Activated CD8-positive, alpha-beta T cell treated with anti-CD3 and anti-CD28 coated beads for 36 hours (primary cell): Measurements from ENCODE around the gene TXNDC2. TPM values are rescaled to one million over a fixed set of nuclear protein-coding genes. Genes with fewer than 3 reads are reported as not detected.

ENCODE experiments used
- ATAC-seq: fragments of 200-7000 bp; cut with Tn5 transposase; one replicate; pipeline ENCODE4 v1.10.0; 2021; ENCODE audit warnings: mild to moderate bottlenecking, moderate library complexity
- CTCF ChIA-PET: fragments of 350-600 bp; sonication (Branson Sonifier 250); formaldehyde crosslinking; loops from one replicate; lab custom pipeline; 2021; ENCODE audit warnings: antibody characterized with exemption; lab: Charles Lee
- POLR2A ChIA-PET: fragments of 350-600 bp; sonication (Branson Sonifier 250); formaldehyde crosslinking; loops from one replicate; lab custom pipeline; 2021; ENCODE audit warnings: antibody characterized with exemption; lab: Charles Lee
- DNase-seq: peaks from one replicate; pipeline ENCODE4 v3.0.0-alpha.2; 2020
- H3K27ac Mint-ChIP-seq: one replicate; pipeline ENCODE4 v1.8.0; 2021; ENCODE audit warnings: mild to moderate bottlenecking, mixed read lengths
- H3K27me3 Mint-ChIP-seq: one replicate; pipeline ENCODE4 v1.8.0; 2021; ENCODE audit warnings: mixed read lengths
- H3K36me3 Mint-ChIP-seq: one replicate; pipeline ENCODE4 v1.8.0; 2021; ENCODE audit warnings: low read depth, mixed read lengths
- H3K4me1 Mint-ChIP-seq: one replicate; pipeline ENCODE4 v1.8.0; 2021; ENCODE audit warnings: low read depth, mixed read lengths
- H3K4me3 Mint-ChIP-seq: one replicate; pipeline ENCODE4 v1.8.0; 2021; ENCODE audit warnings: mild to moderate bottlenecking, moderate library complexity, mixed read lengths
- H3K9me3 Mint-ChIP-seq: one replicate; pipeline ENCODE4 v1.8.0; 2021; ENCODE audit warnings: mixed read lengths
- CTCF ChIP-seq: fragments of 200-600 bp; IDR thresholded peaks from one replicate; pipeline ENCODE4 v1.8.0; 2022; ENCODE audit warnings: antibody characterized with exemption, mild to moderate bottlenecking
- intact Hi-C: fragments of 100-400 bp; cut with micrococcal nuclease; formaldehyde crosslinking; loops from one replicate; pipeline ENCODE4 v1.10.0; 2022
- total RNA-seq, 2 experiments: library from RNA; stranded (reverse); gene quantifications; one replicate each; pipeline ENCODE4 v1.2.3, GENCODE V29; 2021

The TXNDC2 gene
- total RNA-seq, 2 experiments from 2014 or later = not detected

DNA sequence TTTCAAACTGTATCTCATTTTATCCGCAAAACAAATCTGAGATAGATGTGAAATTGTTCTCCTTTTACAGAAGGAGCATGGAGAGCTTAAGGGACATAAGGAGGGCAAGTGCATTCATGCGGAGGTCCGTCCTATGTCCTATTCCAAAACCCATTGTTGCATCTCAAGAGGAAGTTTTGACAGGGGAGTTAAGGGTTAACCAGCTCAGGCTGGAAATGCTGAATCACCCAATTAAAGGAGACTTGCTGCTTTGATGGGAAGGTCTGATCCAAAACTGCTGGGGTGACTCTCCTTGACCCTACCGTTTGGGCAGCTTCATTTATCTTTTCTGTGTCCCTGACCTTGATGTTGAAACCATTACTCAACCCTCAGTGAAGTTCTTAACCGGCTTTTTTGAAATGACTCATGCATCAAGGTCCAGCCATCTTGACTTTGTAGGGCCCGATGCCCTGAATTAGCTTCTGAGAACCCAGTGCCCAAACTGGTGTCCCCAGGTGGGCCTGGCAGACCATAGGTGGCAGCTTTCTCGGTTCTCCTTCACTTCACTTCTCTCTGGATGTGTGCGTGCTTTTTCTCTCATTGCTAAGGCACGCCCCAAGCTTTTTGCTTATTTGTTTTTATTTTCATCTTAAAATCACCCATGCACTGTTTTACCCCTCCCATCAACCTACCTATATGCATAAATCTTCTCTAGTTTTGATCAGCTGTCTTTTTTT, 15.9 kb upstream of the TXNDC2 start:
- intact Hi-C loops = no loop called here

DNA sequence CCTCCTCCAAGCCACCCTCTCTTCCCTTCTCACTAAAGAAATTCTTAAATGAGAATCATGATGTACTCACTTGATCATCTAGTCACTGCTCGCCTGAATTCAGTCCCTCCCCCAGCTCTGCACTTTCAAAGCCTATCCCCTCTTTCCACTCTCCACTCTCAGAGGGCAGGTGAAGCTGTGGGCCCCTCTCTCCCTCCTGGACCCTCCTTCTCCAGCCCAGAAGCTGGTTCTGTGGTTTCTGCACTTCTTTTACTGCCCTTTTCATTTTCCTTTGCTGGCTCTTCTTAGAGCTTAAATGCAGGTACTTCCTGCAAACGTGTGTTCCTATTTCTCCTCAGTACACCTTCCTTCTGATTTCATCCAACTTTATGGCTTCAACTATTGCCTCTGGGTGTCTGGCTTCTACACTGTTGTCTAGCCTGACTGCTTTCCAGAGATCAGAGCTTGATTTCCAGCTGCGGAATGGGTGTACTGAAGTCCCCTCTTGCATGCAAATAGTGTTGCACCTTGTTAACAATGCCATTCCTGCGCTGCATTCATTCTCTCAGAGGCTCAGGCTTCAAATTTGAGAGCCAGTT, 15.3 kb upstream of the TXNDC2 start:
- CTCF ChIA-PET = interaction anchor here (1.3 kb wide), 1 partner anchor 35 kb away, joined by 3 read pairs; no protein-coding TSS in a partner anchor
- no peak for TF ChIP-seq CTCF

More for the DNA sequence above, 15.9 kb upstream of the TXNDC2 start:
- H3K4me3 Mint-ChIP-seq = no peak overlapping the region
- no peaks in the 10 kb centered on the region for H3K36me3 Mint-ChIP-seq
- ATAC-seq (peak; percentile 27), DNase-seq (no peak)
- ChIA-PET CTCF (interaction anchor here (1.3 kb wide), 1 partner anchor 36 kb away, joined by 3 read pairs; no protein-coding TSS in a partner anchor), POLR2A (no interaction called here)
- no peak overlapping the region for H3K27ac Mint-ChIP-seq
- no peak for TF ChIP-seq CTCF
- H3K4me1 Mint-ChIP-seq = no peaks in the 10 kb centered on the region
- H3K9me3 Mint-ChIP-seq = peaks cover 16% of the 10 kb centered on the region
- H3K27me3 Mint-ChIP-seq = peaks cover 8% of the 10 kb centered on the region

DNA sequence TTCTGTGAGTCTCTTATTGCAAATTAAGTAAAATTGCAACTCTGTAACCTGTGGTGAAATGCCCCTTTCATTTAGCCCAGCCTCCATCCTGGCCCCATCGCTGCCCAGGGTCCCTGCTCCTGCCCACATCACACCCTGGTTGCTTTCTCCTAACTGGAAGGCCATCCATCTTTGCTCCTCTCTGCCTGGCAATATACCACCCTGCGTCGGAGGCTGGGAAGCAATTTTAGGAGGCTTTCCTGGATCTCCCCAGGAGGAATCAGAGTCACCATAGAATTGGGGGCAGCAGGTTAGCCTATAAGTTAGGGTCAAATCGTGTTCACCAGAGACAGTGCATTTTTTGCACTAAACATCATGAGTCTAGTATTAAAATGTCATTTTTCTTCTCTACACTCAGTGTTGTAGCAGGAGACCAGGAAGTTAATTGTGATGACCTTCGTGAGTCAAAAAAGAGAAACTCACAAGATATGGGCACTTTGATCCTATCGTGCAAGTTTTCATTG, 14.5 kb upstream of the TXNDC2 start:
- Mint-ChIP-seq H3K27ac (no peak overlapping the region), H3K36me3 (no peaks in the 10 kb centered on the region), H3K4me3 (no peak overlapping the region), H3K9me3 (peaks cover 6% of the 10 kb centered on the region), H3K27me3 (peaks cover 12% of the 10 kb centered on the region), H3K4me1 (peaks cover under 1% of the 10 kb centered on the region)
- DNase-seq (no peak), ATAC-seq (no peak)
- CTCF ChIA-PET = interaction anchor here (1.3 kb wide), 1 partner anchor 34 kb away, joined by 3 read pairs; no protein-coding TSS in a partner anchor
- intact Hi-C loops = no loop called here
- TF ChIP-seq CTCF = no peak
- POLR2A ChIA-PET = no interaction called here

More for the DNA sequence above, 15.3 kb upstream of the TXNDC2 start:
- H3K27ac Mint-ChIP-seq = no peak overlapping the region
- POLR2A ChIA-PET = no interaction called here
- no peak overlapping the region for H3K4me3 Mint-ChIP-seq
- H3K27me3 Mint-ChIP-seq = peaks cover 10% of the 10 kb centered on the region
- H3K9me3 Mint-ChIP-seq = peaks cover 13% of the 10 kb centered on the region
- no peaks in the 10 kb centered on the region for H3K36me3 Mint-ChIP-seq
- DNase-seq (no peak), ATAC-seq (no peak)
- H3K4me1 Mint-ChIP-seq = no peaks in the 10 kb centered on the region
- intact Hi-C loops = no loop called here

GRCh38 chr18:9872823-9873222, 12.9 kb upstream of the TXNDC2 start:
- DNase-seq = no peak
- H3K27ac Mint-ChIP-seq = no peak overlapping the region
- peaks cover 14% of the 10 kb centered on the region for H3K27me3 Mint-ChIP-seq
- CTCF ChIA-PET = no interaction called here
- no peak for ATAC-seq
- intact Hi-C loops = no loop called here
- no peaks in the 10 kb centered on the region for H3K36me3 Mint-ChIP-seq
- no peak overlapping the region for H3K4me3 Mint-ChIP-seq
- peaks cover 11% of the 10 kb centered on the region for H3K4me1 Mint-ChIP-seq
- POLR2A ChIA-PET = no interaction called here
- no peaks in the 10 kb centered on the region for H3K9me3 Mint-ChIP-seq
- no peak for TF ChIP-seq CTCF

DNA sequence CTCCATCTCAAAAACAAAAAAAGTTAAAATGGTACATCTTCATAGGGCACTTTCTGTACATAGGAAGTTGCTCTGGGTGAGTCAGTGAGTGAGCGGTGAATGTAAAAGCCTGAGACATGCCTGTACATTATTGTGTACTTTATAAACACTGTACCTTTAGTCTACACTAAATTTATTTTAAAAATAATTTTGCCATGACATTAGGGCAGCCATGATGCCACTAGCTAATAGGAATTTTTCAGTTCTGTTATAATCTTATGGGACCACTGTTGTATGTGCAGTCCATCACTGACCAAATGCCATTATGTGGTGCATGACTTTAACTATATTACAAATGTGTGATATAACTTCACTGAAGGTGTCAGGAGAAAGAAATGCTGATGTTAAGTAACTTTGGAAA, 11.0 kb upstream of the TXNDC2 start:
- ATAC-seq (no peak), DNase-seq (no peak)
- Mint-ChIP-seq H3K9me3 (no peaks in the 10 kb centered on the region), H3K36me3 (no peaks in the 10 kb centered on the region), H3K27ac (no peak overlapping the region), H3K4me1 (peaks cover 11% of the 10 kb centered on the region), H3K4me3 (no peak overlapping the region), H3K27me3 (peaks cover 12% of the 10 kb centered on the region)
- intact Hi-C loops = no loop called here
- no peak for TF ChIP-seq CTCF
- ChIA-PET POLR2A (no interaction called here), CTCF (no interaction called here)
